Measurements from ENCODE around the gene LRP1B. TPM values are rescaled to one million over a fixed set of nuclear protein-coding genes. Genes with fewer than 3 reads are reported as not detected.

The LRP1B gene
- total and polyA plus RNA-seq, 2 of the 8 experiments (the other 6 are each of a cell fraction or from before 2014, with no cell fraction given): 0.03 TPM; not detected in 1

GRCh38 chr2:141557329-141558095, 573.3 kb downstream of the LRP1B start:
- H3K4me2 ChIP-seq (ENCODE audit: insufficient read depth in 1 of 2, low read depth in 2 of 2, low read length in 2 of 2): no peak overlapping the region
- POLR2A ChIA-PET (ENCODE audit: partially characterized antibody): no interaction called here
- TF ChIP-seq POU5F1 (IDR thresholded peaks at IDR 0.05; ENCODE audit: low read depth, low read length) (no peak), NRF1 (IDR thresholded peaks at IDR 0.05; ENCODE audit: low read depth, low read length) (no peak), SUZ12 (IDR thresholded peaks at IDR 0.05; ENCODE audit: low read length) (no peak), SP2 (IDR thresholded peaks at IDR 0.05; ENCODE audit: low read length) (no peak), TCF12 (IDR thresholded peaks at IDR 0.05; ENCODE audit: low read depth, low read length) (no peak), CBX8 (IDR thresholded peaks at IDR 0.05; ENCODE audit: borderline replicate concordance, low read depth, low read length) (no peak), TAF7 (optimal IDR thresholded peaks at IDR 0.05; ENCODE audit: borderline replicate concordance, low read depth, low read length) (no peak), TBP (IDR thresholded peaks at IDR 0.05; ENCODE audit: low read depth, low read length) (no peak), GABPA (IDR thresholded peaks at IDR 0.05; ENCODE audit: borderline replicate concordance, insufficient read depth, low read length) (no peak), EGR1 (IDR thresholded peaks at IDR 0.05; ENCODE audit: borderline replicate concordance, low read depth, low read length) (no peak), SAP30 (IDR thresholded peaks at IDR 0.05; ENCODE audit: insufficient read depth, insufficient replicate concordance, low read length) (no peak), RAD21 (IDR thresholded peaks at IDR 0.05 in 1 of 2, conservative IDR thresholded peaks at IDR 0.05 in 1 of 2; ENCODE audit: low read depth in 2 of 2, low read length in 2 of 2) (no peak), EP300 (IDR thresholded peaks at IDR 0.05; ENCODE audit: borderline replicate concordance in 1 of 2, low read depth in 2 of 2, low read length in 2 of 2) (no peak)

More at GRCh38 chr2:141557329-141558095, 573.3 kb downstream of the LRP1B start:
- H3K79me1 ChIP-seq (ENCODE audit: low read depth, low read length): no peaks in the 10 kb centered on the region
- H4K8ac ChIP-seq (ENCODE audit: extremely low read depth, insufficient read depth, low read length): no peak overlapping the region
- CTCF ChIA-PET (ENCODE audit: partially characterized antibody): no interaction called here
- H2BK5ac ChIP-seq (ENCODE audit: low read depth, low read length): no peak overlapping the region
- no peaks in the 10 kb centered on the region for H4K20me1 ChIP-seq (replicated peaks in 1 of 2; ENCODE audit: control insufficient read depth in 1 of 2, insufficient read depth in 2 of 2, low read length in 2 of 2)
- no peak overlapping the region for H3K4me3 ChIP-seq (ENCODE audit: extremely low read depth in 1 of 4, insufficient read depth in 2 of 4, low read depth in 3 of 4, low read length in 4 of 4)
- H2BK20ac ChIP-seq (ENCODE audit: low read length): no peak overlapping the region
- no peak overlapping the region for H3K23ac ChIP-seq (ENCODE audit: insufficient read length)
- DNase-seq (ENCODE audit: low read depth in 1 of 2, low spot score in 2 of 2) (no peak), FAIRE-seq (no peak)
- H3K4me1 ChIP-seq (replicated peaks in 1 of 4; ENCODE audit: control insufficient read depth in 3 of 4, insufficient read depth in 4 of 4, low read length in 3 of 4): no peaks in the 10 kb centered on the region
- no peak overlapping the region for H3K9ac ChIP-seq (replicated peaks in 1 of 4; ENCODE audit: extremely low read depth in 1 of 4, low read depth in 3 of 4, low read length in 3 of 4)
- no peak overlapping the region for H2AFZ ChIP-seq (ENCODE audit: low read length)
- no peak overlapping the region for H2AK5ac ChIP-seq (ENCODE audit: low read depth, low read length)
- 89% methylated on average over 4 of the region's 4 CpGs; no CpG with 5 or more reads in 1 of the 2 experiments for WGBS, 2 experiments (ENCODE audit: extremely low coverage in 1 of 2, insufficient coverage in 1 of 2, insufficient read length in 1 of 2, insufficient replicate concordance in 2 of 2, low coverage in 1 of 2, low lambda C conversion rate in 2 of 2, missing lambda C conversion rate in 1 of 2)
- no peak overlapping the region for H2BK15ac ChIP-seq (ENCODE audit: low read length)
- no peak overlapping the region for H4K5ac ChIP-seq (ENCODE audit: insufficient read length, low read depth, low read length)
- H3K27ac ChIP-seq (ENCODE audit: low read depth, low read length): no peak overlapping the region
- H3K14ac ChIP-seq (ENCODE audit: insufficient read length): no peak overlapping the region
- H3K4ac ChIP-seq (replicated peaks; ENCODE audit: insufficient read length, low read depth, low read length): no peak overlapping the region
- H3K18ac ChIP-seq (ENCODE audit: extremely low read depth, low read length): no peak overlapping the region
- no peak overlapping the region for H3K56ac ChIP-seq (replicated peaks; ENCODE audit: insufficient read length, low read depth, low read length)
- H3K27me3 ChIP-seq (replicated peaks in 1 of 4; ENCODE audit: control insufficient read depth in 3 of 4, extremely low read depth in 1 of 4, insufficient read depth in 3 of 4, low read length in 3 of 4): no peaks in the 10 kb centered on the region
- no peaks in the 10 kb centered on the region for H3K79me2 ChIP-seq (ENCODE audit: control insufficient read depth in 1 of 2, insufficient read depth in 2 of 2, low read length in 2 of 2)
- H4K91ac ChIP-seq (replicated peaks; ENCODE audit: insufficient read length, low read length): no peak overlapping the region
- no peak overlapping the region for H2BK12ac ChIP-seq (ENCODE audit: low read depth, low read length)
- H3K23me2 ChIP-seq (ENCODE audit: low read depth, low read length): no peaks in the 10 kb centered on the region
- no peak overlapping the region for H2BK120ac ChIP-seq (replicated peaks; ENCODE audit: low read depth, low read length)
- H3K36me3 ChIP-seq (ENCODE audit: control insufficient read depth in 2 of 4, insufficient read depth in 4 of 4, low read length in 3 of 4): no peaks in the 10 kb centered on the region
- no peaks in the 10 kb centered on the region for H3K9me3 ChIP-seq (ENCODE audit: insufficient read depth in 2 of 2, low read depth in 1 of 2, low read length in 1 of 2)

Measured in H1 (cell line).